Lower lobe of right lung (tissue), 2 donors: ENCODE results near the gene IDUA. TPM values are rescaled to one million over a fixed set of nuclear protein-coding genes. Genes with fewer than 3 reads are reported as not detected.

Experiments used
- ATAC-seq, 2 donors: fragments of 200-7000 bp; cut with Tn5 transposase; one replicate each; pipeline ENCODE4 v1.9.1; 2020 to 2022; ENCODE audit warnings: mild to moderate bottlenecking in 2 of 2, moderate library complexity in 2 of 2
- DNase-seq: peaks from one replicate; pipeline ENCODE4 v3.0.0-alpha.2; 2020
- H3K27ac ChIP-seq: fragments of 200-600 bp; one replicate; pipeline ENCODE4 v1.8.0; 2022
- H3K27me3 ChIP-seq: fragments of 200-600 bp; one replicate; pipeline ENCODE4 v1.8.0; 2022; ENCODE audit warnings: low read depth
- H3K36me3 ChIP-seq: fragments of 200-600 bp; one replicate; pipeline ENCODE4 v1.8.0; 2022; ENCODE audit warnings: mild to moderate bottlenecking
- H3K4me1 ChIP-seq: fragments of 200-600 bp; one replicate; pipeline ENCODE4 v1.8.0; 2022
- H3K4me3 ChIP-seq: fragments of 200-600 bp; one replicate; pipeline ENCODE4 v1.8.0; 2022; ENCODE audit warnings: mild to moderate bottlenecking
- H3K9me3 ChIP-seq: fragments of 200-600 bp; one replicate; pipeline ENCODE4 v1.8.0; 2022
- intact Hi-C: fragments of 100-400 bp; cut with DNase I; formaldehyde crosslinking; loops from one replicate; pipeline ENCODE4 v1.11.0; 2022
- total RNA-seq: library from RNA; stranded (reverse); fragmentation: NEBNext Ultra II Directional; extraction: Animal tissue kit (Norgen Biotek cat#: 25700); gene quantifications from one replicate; pipeline ENCODE4 v1.2.1, GENCODE V29; 2021
- TF ChIP-seq, protein P1 (sequence below): fragments of 200-600 bp; IDR thresholded peaks from one replicate; pipeline ENCODE4 v1.8.0; 2022; ENCODE audit warnings: antibody characterized with exemption, mild to moderate bottlenecking
- donor health status: DM: no; HTN: yes; CAD: no; lungs with severe emphysema.

Gene IDUA
- total RNA-seq, 1 donor from 2014 or later = 46.0 TPM

DNA sequence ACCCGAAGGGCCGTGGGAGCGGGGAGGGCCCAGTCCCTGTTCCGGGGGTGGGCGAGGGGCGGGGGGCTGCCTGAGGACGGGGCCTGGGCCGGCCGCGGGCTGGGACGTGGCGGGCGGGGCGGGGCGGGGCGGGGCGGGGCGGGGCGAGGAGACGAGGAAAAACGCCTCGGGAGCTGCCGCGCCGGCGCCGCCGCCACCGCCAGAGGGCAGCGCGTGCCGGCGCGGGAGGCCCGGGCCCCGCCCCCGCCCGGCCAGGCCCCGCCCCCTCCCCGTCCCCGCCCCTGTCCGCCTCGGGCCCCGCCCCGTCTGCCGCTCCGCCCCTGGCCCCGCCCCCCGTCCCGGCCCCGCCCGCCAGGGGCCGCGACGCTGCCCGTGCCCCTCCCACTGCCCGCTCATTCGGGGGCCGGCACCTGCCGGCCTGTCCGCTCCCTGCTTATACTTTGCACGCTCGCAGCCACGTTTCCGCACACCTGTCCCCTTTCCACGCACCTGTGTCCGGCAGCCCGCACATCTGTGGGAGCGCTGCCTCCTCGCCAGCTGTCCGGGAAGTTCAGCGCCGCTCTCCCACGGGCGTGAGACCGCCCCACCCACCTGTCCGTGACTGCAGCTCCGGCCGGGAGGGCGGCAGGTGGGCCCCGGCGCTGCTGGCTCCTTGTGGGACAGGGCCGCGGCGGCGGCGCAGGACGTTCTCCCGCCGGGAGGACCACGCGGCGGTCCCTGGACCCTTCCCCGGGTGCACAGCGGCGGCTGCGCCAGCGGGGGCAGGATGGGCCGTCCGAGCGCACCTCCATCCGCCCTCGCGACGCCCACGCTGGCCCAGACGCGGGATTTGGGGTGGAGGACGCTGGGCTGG is 22.9 kb downstream of the IDUA start:
- Histone ChIP-seq H3K9me3 (no peaks in the 10 kb centered on the region), H3K4me3 (peak overlapping the region; percentile 77), H3K27ac (peak overlapping the region; percentile 75), H3K27me3 (peaks cover 30% of the 10 kb centered on the region), H3K4me1 (peaks cover 30% of the 10 kb centered on the region), H3K36me3 (no peaks in the 10 kb centered on the region)
- intact Hi-C loops = no loop called here
- DNase-seq = peak; percentile 79
- peak; percentile 85 to 87 for ATAC-seq
- TF ChIP-seq, protein P1, sequence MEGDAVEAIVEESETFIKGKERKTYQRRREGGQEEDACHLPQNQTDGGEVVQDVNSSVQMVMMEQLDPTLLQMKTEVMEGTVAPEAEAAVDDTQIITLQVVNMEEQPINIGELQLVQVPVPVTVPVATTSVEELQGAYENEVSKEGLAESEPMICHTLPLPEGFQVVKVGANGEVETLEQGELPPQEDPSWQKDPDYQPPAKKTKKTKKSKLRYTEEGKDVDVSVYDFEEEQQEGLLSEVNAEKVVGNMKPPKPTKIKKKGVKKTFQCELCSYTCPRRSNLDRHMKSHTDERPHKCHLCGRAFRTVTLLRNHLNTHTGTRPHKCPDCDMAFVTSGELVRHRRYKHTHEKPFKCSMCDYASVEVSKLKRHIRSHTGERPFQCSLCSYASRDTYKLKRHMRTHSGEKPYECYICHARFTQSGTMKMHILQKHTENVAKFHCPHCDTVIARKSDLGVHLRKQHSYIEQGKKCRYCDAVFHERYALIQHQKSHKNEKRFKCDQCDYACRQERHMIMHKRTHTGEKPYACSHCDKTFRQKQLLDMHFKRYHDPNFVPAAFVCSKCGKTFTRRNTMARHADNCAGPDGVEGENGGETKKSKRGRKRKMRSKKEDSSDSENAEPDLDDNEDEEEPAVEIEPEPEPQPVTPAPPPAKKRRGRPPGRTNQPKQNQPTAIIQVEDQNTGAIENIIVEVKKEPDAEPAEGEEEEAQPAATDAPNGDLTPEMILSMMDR = no peak

DNA sequence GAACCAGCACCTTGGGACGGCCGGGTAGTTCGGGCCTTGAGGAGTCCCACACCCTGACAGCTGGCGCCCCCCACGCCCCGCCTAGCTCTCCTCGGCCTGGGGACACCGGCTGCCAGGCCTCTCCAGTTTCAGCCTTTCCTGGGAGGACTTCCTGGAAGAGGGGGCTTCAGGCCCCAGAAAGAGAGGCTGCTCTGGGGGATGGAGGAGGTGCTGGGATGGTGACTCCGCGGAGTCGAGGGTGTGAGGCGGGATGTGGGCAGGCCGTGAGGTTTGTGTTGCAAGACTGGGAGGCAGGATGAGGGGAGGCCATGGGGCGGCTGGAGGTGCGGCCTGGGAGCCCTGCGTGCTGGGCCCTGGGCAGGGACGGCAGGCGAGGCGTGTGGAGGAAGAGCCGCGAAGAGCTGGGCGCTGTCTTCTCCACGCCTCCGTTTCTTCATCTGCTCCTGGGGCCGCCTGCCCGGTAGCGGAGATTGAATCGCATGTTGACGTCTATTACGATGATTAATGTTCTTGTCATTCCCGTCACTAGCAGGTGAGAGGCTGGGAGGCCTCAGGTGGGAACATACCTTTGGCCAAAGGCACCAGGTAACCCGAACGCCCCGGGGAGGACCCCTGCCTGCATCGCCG is 23.7 kb downstream of the IDUA start:
- Histone ChIP-seq H3K4me1 (peaks cover 30% of the 10 kb centered on the region), H3K27me3 (peaks cover 22% of the 10 kb centered on the region), H3K36me3 (no peaks in the 10 kb centered on the region), H3K4me3 (peak overlapping the region; percentile 77), H3K27ac (peak overlapping the region; percentile 75), H3K9me3 (no peaks in the 10 kb centered on the region)
- intact Hi-C loops = no loop called here
- ATAC-seq (peak; percentile 67 to 72), DNase-seq (peak; percentile 86)
- TF ChIP-seq, protein P1 = no peak

DNA sequence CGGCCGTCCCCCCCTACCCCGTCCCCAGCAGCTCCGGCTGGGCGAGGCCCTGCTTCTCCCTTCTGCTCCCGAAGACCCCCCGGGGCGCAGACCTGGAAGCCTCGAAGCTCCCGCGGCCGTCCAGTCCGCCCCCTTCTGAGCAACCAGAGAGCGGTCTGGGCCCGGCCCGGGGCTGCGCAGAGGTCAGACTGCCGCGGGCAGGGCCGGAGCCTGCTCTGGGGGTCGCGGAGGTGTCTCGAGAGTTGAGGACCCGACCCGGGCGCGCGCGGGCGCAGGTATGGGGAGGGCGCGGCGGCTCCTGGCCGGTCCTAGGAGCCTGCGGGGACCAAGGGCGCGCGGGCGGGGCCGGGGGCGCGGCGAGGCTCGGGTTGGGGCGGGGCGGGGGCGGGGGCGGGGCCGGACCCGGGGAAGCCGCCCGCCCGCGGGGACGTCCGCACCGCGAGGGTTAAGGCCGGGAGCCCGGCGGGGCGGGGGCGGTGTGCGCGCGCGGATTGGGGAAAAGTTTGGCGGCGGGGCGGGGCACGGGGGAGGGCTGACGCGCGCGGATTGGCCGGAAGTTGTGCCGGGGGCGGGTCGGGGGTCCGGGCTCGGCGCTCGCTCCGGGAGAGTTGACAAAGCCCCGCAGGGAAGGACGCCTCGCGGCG is 24.3 kb downstream of the IDUA start, which contains the start of gene FGFRL1:
Gene FGFRL1, plus strand, starts transcription at position 605 of the 644 bp plus-strand sequence. CDS start 860 bp downstream, outside the sequence.
- ATAC-seq (peak; percentile 64 to 79), DNase-seq (peak; percentile 94)
- H3K9me3 ChIP-seq = no peaks in the 10 kb centered on the region
- H3K27ac ChIP-seq = peak within 1 kb of the TSS; percentile 75
- peaks cover 30% of the 10 kb centered on the region for H3K4me1 ChIP-seq
- peaks cover 19% of the 10 kb centered on the region for H3K27me3 ChIP-seq
- intact Hi-C loops = no loop called here
- H3K4me3 ChIP-seq = peak within 1 kb of the TSS; percentile 77
- TF ChIP-seq, protein P1 = no peak
- no peaks in the 10 kb centered on the region for H3K36me3 ChIP-seq

DNA sequence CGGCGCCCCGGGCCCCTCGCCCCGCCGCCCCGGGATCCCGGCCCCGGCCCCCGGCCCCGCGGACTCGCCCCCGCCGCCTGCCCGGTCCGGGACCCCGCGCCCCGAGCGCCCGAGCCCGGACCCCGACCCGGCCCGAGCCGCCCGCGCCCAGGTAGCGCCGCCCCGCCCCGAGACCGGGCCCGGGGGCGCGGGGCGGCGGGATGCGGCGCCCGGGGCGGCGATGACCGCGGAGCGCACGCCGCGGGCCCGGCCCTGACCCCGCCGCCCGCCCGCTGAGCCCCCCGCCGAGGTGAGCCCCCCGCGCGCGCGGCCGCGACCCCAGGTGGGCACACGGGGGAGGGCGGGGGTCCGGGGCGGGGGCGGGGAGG is 24.8 kb downstream of the IDUA start:
- Histone ChIP-seq H3K4me3 (peak overlapping the region; percentile 65), H3K27me3 (peaks cover 14% of the 10 kb centered on the region), H3K36me3 (no peaks in the 10 kb centered on the region), H3K27ac (no peak overlapping the region), H3K4me1 (peaks cover 30% of the 10 kb centered on the region), H3K9me3 (no peaks in the 10 kb centered on the region)
- DNase-seq (no peak), ATAC-seq (no peak)
- TF ChIP-seq, protein P1 = no peak
- intact Hi-C loops = no loop called here

DNA sequence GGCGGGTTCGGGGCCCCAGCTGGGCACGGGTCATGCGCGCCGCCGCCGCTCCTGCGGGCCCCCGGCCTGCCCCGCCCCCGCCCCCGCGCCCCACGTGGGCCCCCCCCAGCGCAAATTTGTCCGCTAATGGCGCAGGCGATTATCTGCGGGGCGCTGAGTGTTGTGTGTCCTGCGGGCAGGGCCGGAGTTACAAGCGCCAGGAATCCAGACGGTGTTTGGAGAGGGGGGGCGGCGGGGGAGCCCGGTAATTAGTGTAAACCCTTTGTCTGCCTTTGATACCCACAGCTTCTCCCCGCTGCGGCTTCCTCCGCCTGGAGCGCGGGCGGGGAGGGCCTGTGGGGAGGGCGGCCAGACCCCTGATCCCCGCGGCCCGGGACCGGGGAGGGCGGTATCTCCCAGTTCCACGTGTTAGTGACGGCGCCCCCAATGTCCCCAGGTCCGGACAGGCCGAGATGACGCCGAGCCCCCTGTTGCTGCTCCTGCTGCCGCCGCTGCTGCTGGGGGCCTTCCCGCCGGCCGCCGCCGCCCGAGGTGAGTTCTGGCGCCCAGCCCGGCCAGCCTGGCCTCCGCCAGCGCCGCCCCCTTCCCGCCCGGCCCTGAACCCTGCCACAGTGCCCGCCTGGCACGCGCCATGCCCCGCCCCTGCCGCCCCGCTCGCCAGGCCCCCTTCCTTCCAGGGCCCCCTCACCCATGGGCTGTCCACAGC is 25.3 kb downstream of the IDUA start:
- Histone ChIP-seq H3K4me3 (peak overlapping the region; percentile 65), H3K27ac (no peak overlapping the region), H3K9me3 (no peaks in the 10 kb centered on the region), H3K36me3 (no peaks in the 10 kb centered on the region), H3K27me3 (peaks cover 12% of the 10 kb centered on the region), H3K4me1 (peaks cover 30% of the 10 kb centered on the region)
- DNase-seq = peak; percentile 67
- intact Hi-C loops = no loop called here
- TF ChIP-seq, protein P1 = no peak
- peak in 1 of 2 donors; percentile 1 for ATAC-seq
